Measurements from ENCODE around the gene IL3. TPM values are rescaled to one million over a fixed set of nuclear protein-coding genes. Genes with fewer than 3 reads are reported as not detected.

IL3 gene
- total and polyA plus RNA-seq, 12 donors = not detected

DNA sequence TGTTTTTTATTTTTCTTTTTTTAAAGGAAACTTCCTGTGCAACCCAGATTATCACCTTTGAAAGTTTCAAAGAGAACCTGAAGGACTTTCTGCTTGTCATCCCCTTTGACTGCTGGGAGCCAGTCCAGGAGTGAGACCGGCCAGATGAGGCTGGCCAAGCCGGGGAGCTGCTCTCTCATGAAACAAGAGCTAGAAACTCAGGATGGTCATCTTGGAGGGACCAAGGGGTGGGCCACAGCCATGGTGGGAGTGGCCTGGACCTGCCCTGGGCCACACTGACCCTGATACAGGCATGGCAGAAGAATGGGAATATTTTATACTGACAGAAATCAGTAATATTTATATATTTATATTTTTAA, 15.2 kb downstream of the IL3 start:
- Histone ChIP-seq H3K4me1 (peaks cover 0 to 6% (median 0%) of the 10 kb centered on the region in 9 donors), H3K9me3 (no peaks in the 10 kb centered on the region), H3K36me3 (no peaks in the 10 kb centered on the region), H3K27ac (no peak overlapping the region), H3K27me3 (no peaks in the 10 kb centered on the region), H3K4me3 (no peak overlapping the region)
- TF ChIP-seq, protein P1, sequence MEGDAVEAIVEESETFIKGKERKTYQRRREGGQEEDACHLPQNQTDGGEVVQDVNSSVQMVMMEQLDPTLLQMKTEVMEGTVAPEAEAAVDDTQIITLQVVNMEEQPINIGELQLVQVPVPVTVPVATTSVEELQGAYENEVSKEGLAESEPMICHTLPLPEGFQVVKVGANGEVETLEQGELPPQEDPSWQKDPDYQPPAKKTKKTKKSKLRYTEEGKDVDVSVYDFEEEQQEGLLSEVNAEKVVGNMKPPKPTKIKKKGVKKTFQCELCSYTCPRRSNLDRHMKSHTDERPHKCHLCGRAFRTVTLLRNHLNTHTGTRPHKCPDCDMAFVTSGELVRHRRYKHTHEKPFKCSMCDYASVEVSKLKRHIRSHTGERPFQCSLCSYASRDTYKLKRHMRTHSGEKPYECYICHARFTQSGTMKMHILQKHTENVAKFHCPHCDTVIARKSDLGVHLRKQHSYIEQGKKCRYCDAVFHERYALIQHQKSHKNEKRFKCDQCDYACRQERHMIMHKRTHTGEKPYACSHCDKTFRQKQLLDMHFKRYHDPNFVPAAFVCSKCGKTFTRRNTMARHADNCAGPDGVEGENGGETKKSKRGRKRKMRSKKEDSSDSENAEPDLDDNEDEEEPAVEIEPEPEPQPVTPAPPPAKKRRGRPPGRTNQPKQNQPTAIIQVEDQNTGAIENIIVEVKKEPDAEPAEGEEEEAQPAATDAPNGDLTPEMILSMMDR (IDR thresholded peaks at IDR 0.05) = no peak
- DNase-seq = no peak
- 78% methylated on average over 2 of the region's 2 CpGs for WGBS, 2 donors
- intact Hi-C loops (cut with DNase I) = no loop called here
- ATAC-seq = no peak

DNA sequence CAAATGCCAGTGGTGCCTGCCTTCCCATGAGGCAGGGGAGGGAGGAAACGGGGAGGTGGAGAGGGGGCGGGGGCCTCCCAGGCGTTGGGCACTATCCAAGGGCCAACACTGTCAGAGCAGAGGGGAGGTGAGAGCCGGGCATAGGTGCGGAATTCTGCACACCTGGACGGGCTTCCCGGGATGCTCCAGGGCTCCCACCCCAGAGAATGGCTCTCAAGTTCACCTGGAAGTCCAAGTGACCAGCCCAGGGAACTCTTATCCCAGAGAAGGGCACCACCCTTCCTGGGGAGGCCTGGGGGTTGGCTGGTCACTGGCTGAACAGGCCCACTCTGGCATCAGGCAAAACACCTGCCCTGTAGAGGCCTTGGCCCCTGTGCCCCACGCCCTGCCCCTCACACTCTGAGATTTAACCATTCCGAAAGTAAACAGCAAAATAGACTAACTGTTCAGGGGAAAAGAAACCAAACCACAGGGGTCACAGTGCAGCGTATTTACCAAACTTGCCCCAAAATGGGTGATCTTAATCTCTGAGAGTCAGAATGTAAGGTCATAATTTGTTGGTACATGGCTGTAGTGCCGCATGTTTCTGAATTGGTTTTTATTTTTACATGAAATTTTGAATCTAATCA, 15.9 kb downstream of the IL3 start:
- no peak for DNase-seq
- H3K9me3 ChIP-seq = no peaks in the 10 kb centered on the region
- H3K27ac ChIP-seq = no peak overlapping the region
- no peak for ATAC-seq
- H3K4me3 ChIP-seq = no peak overlapping the region
- intact Hi-C loops (cut with DNase I) = no loop called here
- no peaks in the 10 kb centered on the region for H3K36me3 ChIP-seq
- H3K4me1 ChIP-seq = peaks cover 0 to 6% (median 0%) of the 10 kb centered on the region in 9 donors
- 89 to 91% methylated on average over 11 of the region's 11 CpGs for WGBS, 2 donors
- TF ChIP-seq, protein P1 (IDR thresholded peaks at IDR 0.05) = no peak
- no peaks in the 10 kb centered on the region for H3K27me3 ChIP-seq

DNA sequence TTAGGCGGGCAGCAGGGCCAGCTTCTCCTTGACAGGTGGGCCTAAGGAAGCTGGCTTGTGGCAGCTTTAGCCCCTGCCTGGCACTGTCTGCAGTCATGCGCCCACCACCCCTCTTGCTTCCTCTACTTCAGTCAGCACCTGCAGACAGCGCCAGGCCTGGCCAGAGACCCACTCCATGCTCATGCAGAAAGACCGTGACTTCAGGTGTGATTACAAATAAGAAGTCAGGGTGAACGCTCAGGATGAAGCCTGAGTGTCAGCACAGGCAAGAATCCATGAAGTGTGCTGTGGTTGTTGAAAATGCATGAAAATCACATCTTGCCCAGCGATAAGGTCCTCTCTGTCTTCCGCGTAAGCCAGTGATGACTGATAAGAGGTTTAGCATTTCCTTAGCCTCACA, 16.5 kb downstream of the IL3 start:
- no peaks in the 10 kb centered on the region for H3K9me3 ChIP-seq
- whole genome bisulfite sequencing, 2 donors = 96 to 97% methylated on average over 8 of the region's 8 CpGs
- intact Hi-C loops (cut with DNase I) = no loop called here
- no peak overlapping the region for H3K4me3 ChIP-seq
- no peaks in the 10 kb centered on the region for H3K27me3 ChIP-seq
- H3K27ac ChIP-seq = no peak overlapping the region
- ATAC-seq (no peak), DNase-seq (no peak)
- TF ChIP-seq, protein P1 (IDR thresholded peaks at IDR 0.05) = no peak
- H3K36me3 ChIP-seq = no peaks in the 10 kb centered on the region
- H3K4me1 ChIP-seq = peaks cover 0 to 6% (median 0%) of the 10 kb centered on the region in 9 donors

DNA sequence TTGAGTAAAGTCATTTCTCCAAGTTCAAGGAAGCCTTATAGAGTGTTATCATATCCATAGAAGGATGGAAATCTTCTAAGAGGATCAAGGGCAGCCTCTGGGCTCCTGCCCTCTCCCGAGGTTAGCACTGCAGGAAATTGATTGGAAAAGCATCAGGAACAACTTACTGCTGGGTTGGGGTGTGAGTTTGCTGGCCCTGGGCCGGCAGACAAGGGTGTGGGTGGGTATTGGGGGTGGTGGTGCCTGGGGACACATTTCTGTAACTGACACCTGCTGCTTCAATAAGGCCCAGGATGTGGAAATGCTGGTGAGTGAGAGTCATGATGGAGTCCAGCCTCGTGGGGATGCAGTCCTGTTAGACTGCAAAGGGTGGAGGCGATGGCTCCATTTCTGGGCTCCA, 18.6 kb downstream of the IL3 start:
- 73 to 76% methylated on average over 4 of the region's 4 CpGs for WGBS, 2 donors
- DNase-seq = no peak

More for the DNA sequence above, 18.6 kb downstream of the IL3 start:
- H3K4me1 ChIP-seq = peaks cover 0 to 6% (median 0%) of the 10 kb centered on the region in 9 donors
- no peak for ATAC-seq
- H3K9me3 ChIP-seq = no peaks in the 10 kb centered on the region
- H3K36me3 ChIP-seq = no peaks in the 10 kb centered on the region
- intact Hi-C loops (cut with DNase I) = no loop called here
- no peaks in the 10 kb centered on the region for H3K27me3 ChIP-seq
- TF ChIP-seq, protein P1 (IDR thresholded peaks at IDR 0.05) = no peak
- no peak overlapping the region for H3K4me3 ChIP-seq
- no peak overlapping the region for H3K27ac ChIP-seq
